Measurements from ENCODE around the gene RAVER1. TPM values are rescaled to one million over a fixed set of nuclear protein-coding genes. Genes with fewer than 3 reads are reported as not detected.
A peak's percentile ranks its signal among the peaks of the same experiment; 100 is the strongest.
"Not testable (repeated sequence)": the region's sequence is repeated elsewhere in the genome, so short reads cannot be mapped to it uniquely, and the experiment has no call there.

Gene RAVER1
- total RNA-seq, 1 donor from 2014 or later, result 3.7 TPM

- not testable (repeated sequence) for H3K27ac ChIP-seq (ENCODE audit: low read depth, low read length); H3K9ac ChIP-seq (ENCODE audit: low read depth in 1 of 3, low read length in 3 of 3); H3K9me3 ChIP-seq (ENCODE audit: control insufficient read depth in 3 of 3, low read length in 3 of 3); H3K4me1 ChIP-seq (ENCODE audit: control insufficient read depth in 3 of 3, insufficient read depth in 3 of 3, low read length in 3 of 3); H3K4me3 ChIP-seq (ENCODE audit: low read length in 3 of 3); H3K27me3 ChIP-seq (ENCODE audit: control insufficient read depth in 3 of 3, insufficient read depth in 3 of 3, low read length in 3 of 3)
- H3K36me3 ChIP-seq (ENCODE audit: control insufficient read depth in 3 of 3, insufficient read depth in 3 of 3, low read length in 3 of 3), result peaks cover 47 to 59% (median 49%) of the 10 kb centered on the region in 3 donors
Measured at GRCh38 chr19:10366950-10367512, 33.7 kb upstream of the RAVER1 start.

- no peaks in the 10 kb centered on the region for H3K27me3 ChIP-seq (ENCODE audit: control insufficient read depth in 3 of 3, insufficient read depth in 3 of 3, low read length in 3 of 3)
- no peaks in the 10 kb centered on the region for H3K4me1 ChIP-seq (ENCODE audit: control insufficient read depth in 3 of 3, insufficient read depth in 3 of 3, low read length in 3 of 3)
- H3K9ac ChIP-seq (ENCODE audit: low read depth in 1 of 3, low read length in 3 of 3), result no peak overlapping the region
- no peaks in the 10 kb centered on the region for H3K9me3 ChIP-seq (ENCODE audit: control insufficient read depth in 3 of 3, low read length in 3 of 3)
- no peak overlapping the region for H3K4me3 ChIP-seq (ENCODE audit: low read length in 3 of 3)
- H3K36me3 ChIP-seq (ENCODE audit: control insufficient read depth in 3 of 3, insufficient read depth in 3 of 3, low read length in 3 of 3), result peaks cover 54 to 70% (median 62%) of the 10 kb centered on the region in 3 donors
- H3K27ac ChIP-seq (ENCODE audit: low read depth, low read length), result no peak overlapping the region
Measured at GRCh38 chr19:10365518-10365917, 32.2 kb upstream of the RAVER1 start.

DNA sequence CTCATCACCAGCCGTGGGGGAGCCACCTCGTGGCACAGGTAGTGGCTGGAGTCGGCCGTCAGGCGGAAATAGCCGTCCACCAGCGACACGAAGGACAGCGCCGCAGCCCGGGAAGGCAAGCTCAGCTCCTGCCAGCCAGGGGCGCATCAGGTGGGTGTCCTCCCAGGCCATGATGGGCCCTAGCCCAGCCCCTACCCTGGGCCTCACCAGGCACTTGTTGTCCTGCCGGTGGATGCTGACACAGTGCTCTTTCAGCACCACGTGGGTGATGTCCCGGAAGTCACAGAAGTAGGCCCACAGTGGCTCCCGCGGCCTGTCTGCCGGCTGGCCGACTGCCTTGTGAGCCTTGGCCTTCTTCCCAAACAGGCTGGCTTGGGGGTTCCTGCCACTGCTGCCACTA, 31.3 kb upstream of the RAVER1 start:
- H3K4me1 ChIP-seq (ENCODE audit: control insufficient read depth in 3 of 3, insufficient read depth in 3 of 3, low read length in 3 of 3), result no peaks in the 10 kb centered on the region
- no peak overlapping the region for H3K4me3 ChIP-seq (ENCODE audit: low read length in 3 of 3)
- no peaks in the 10 kb centered on the region for H3K9me3 ChIP-seq (ENCODE audit: control insufficient read depth in 3 of 3, low read length in 3 of 3)
- no peak overlapping the region for H3K9ac ChIP-seq (ENCODE audit: low read depth in 1 of 3, low read length in 3 of 3)
- H3K27me3 ChIP-seq (ENCODE audit: control insufficient read depth in 3 of 3, insufficient read depth in 3 of 3, low read length in 3 of 3), result no peaks in the 10 kb centered on the region
- peaks cover 54 to 70% (median 63%) of the 10 kb centered on the region in 3 donors for H3K36me3 ChIP-seq (ENCODE audit: control insufficient read depth in 3 of 3, insufficient read depth in 3 of 3, low read length in 3 of 3)
- no peak overlapping the region for H3K27ac ChIP-seq (ENCODE audit: low read depth, low read length)

DNA sequence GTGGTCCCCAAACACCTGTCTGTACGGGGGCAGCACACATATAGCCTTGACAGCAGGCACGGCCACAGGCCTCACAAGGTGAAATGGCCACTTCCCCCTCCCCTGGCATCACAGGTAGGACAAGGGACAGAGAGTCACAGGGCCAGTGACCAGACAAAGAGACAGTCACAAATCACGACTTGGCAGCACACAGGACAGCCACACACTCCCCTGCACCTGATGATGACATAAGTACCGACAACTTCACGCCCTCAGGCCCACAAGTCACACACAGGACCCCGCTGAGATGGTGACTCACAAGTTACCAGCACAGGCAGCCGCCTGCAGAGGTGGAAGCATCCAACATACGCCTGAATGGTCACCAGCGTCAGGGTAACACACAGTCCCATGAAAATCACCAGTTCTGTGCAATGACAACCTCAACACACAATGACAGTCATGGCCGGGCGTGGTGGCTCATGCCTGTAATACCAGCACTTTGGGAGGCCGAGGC, 30.5 kb upstream of the RAVER1 start:
- H3K36me3 ChIP-seq (ENCODE audit: control insufficient read depth in 3 of 3, insufficient read depth in 3 of 3, low read length in 3 of 3), result peaks cover 55 to 70% (median 66%) of the 10 kb centered on the region in 3 donors

GRCh38 chr19:10362259-10362658, 28.9 kb upstream of the RAVER1 start:
- H3K4me1 ChIP-seq (ENCODE audit: control insufficient read depth in 3 of 3, insufficient read depth in 3 of 3, low read length in 3 of 3), result no peaks in the 10 kb centered on the region
- H3K9ac ChIP-seq (ENCODE audit: low read depth in 1 of 3, low read length in 3 of 3), result no peak overlapping the region
- H3K36me3 ChIP-seq (ENCODE audit: control insufficient read depth in 3 of 3, insufficient read depth in 3 of 3, low read length in 3 of 3), result peaks cover 49 to 67% (median 57%) of the 10 kb centered on the region in 3 donors
- no peak overlapping the region for H3K4me3 ChIP-seq (ENCODE audit: low read length in 3 of 3)
- H3K27ac ChIP-seq (ENCODE audit: low read depth, low read length), result no peak overlapping the region
- H3K9me3 ChIP-seq (ENCODE audit: control insufficient read depth in 3 of 3, low read length in 3 of 3), result no peaks in the 10 kb centered on the region
- no peaks in the 10 kb centered on the region for H3K27me3 ChIP-seq (ENCODE audit: control insufficient read depth in 3 of 3, insufficient read depth in 3 of 3, low read length in 3 of 3)

More for the DNA sequence above, 30.5 kb upstream of the RAVER1 start:
- H3K4me3 ChIP-seq (ENCODE audit: low read length in 3 of 3), result no peak overlapping the region
- H3K27me3 ChIP-seq (ENCODE audit: control insufficient read depth in 3 of 3, insufficient read depth in 3 of 3, low read length in 3 of 3), result no peaks in the 10 kb centered on the region
- no peak overlapping the region for H3K27ac ChIP-seq (ENCODE audit: low read depth, low read length)
- H3K9ac ChIP-seq (ENCODE audit: low read depth in 1 of 3, low read length in 3 of 3), result no peak overlapping the region
- H3K4me1 ChIP-seq (ENCODE audit: control insufficient read depth in 3 of 3, insufficient read depth in 3 of 3, low read length in 3 of 3), result no peaks in the 10 kb centered on the region
- H3K9me3 ChIP-seq (ENCODE audit: control insufficient read depth in 3 of 3, low read length in 3 of 3), result no peaks in the 10 kb centered on the region

DNA sequence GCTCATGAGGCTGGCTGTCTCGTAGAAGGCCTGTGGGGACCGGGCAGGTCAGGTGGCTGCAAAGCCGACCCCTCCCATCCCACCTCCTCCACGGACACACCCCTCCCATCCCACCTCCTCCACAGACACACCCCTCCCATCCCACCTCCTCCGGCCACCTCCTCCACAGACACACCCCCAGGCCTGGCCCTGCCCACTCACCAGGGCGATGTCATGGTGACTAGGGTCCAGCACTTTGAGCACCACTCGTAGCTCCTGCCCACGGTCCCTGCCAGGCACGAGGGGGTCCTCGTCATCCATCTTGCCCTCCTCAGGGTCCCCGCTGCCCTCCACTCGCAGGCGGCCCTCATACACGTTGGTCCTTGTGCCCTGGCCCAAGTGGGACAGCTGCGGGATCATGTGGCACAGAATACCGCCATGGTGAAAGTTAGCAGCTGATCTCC, 28.3 kb upstream of the RAVER1 start:
- H3K9ac ChIP-seq (ENCODE audit: low read depth in 1 of 3, low read length in 3 of 3), result no peak overlapping the region
- H3K27ac ChIP-seq (ENCODE audit: low read depth, low read length), result no peak overlapping the region
- no peaks in the 10 kb centered on the region for H3K27me3 ChIP-seq (ENCODE audit: control insufficient read depth in 3 of 3, insufficient read depth in 3 of 3, low read length in 3 of 3)
- no peaks in the 10 kb centered on the region for H3K9me3 ChIP-seq (ENCODE audit: control insufficient read depth in 3 of 3, low read length in 3 of 3)
- H3K4me1 ChIP-seq (ENCODE audit: control insufficient read depth in 3 of 3, insufficient read depth in 3 of 3, low read length in 3 of 3), result no peaks in the 10 kb centered on the region
- peaks cover 51 to 63% (median 54%) of the 10 kb centered on the region in 3 donors for H3K36me3 ChIP-seq (ENCODE audit: control insufficient read depth in 3 of 3, insufficient read depth in 3 of 3, low read length in 3 of 3)
- no peak overlapping the region for H3K4me3 ChIP-seq (ENCODE audit: low read length in 3 of 3)

GRCh38 chr19:10356431-10356830, 23.1 kb upstream of the RAVER1 start:
- Histone ChIP-seq H3K4me3 (ENCODE audit: low read length in 3 of 3) (no peak overlapping the region), H3K9me3 (ENCODE audit: control insufficient read depth in 3 of 3, low read length in 3 of 3) (no peaks in the 10 kb centered on the region), H3K4me1 (ENCODE audit: control insufficient read depth in 3 of 3, insufficient read depth in 3 of 3, low read length in 3 of 3) (peaks cover 0 to 3% (median 0%) of the 10 kb centered on the region in 3 donors), H3K36me3 (ENCODE audit: control insufficient read depth in 3 of 3, insufficient read depth in 3 of 3, low read length in 3 of 3) (peaks cover 28 to 43% (median 31%) of the 10 kb centered on the region in 3 donors), H3K27me3 (ENCODE audit: control insufficient read depth in 3 of 3, insufficient read depth in 3 of 3, low read length in 3 of 3) (no peaks in the 10 kb centered on the region), H3K9ac (ENCODE audit: low read depth in 1 of 3, low read length in 3 of 3) (no peak overlapping the region), H3K27ac (ENCODE audit: low read depth, low read length) (no peak overlapping the region)

DNA sequence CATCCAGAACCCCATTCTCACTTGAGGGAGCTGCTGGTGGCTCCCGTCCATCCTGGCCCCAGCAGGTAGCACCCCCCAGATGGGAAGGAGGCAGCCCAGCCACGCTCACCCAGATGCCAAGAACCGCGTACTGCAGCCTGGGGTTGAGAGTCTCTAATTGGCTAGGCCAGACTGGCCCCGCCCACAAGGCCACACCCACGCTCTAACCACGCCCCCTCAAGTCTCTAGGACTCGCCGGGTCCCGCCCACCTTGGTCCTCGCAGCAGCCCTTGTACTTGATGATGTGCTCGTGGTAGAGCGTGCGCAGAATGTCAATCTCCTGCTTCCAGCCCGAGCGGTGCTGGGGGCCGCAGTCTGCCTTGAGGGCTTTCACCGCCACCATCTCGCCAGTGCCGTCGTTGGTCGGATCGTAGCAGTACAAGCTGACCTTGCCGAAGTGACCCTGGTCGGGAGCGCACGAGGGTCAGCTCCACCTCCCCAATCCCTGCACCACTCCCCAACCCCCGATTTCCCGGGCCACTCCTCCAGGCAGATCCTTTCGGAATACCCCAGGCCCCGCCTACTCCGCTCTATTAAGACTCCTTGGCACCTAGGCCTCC, 20.6 kb upstream of the RAVER1 start:
- peaks cover 0 to 3% (median 0%) of the 10 kb centered on the region in 3 donors for H3K4me1 ChIP-seq (ENCODE audit: control insufficient read depth in 3 of 3, insufficient read depth in 3 of 3, low read length in 3 of 3)
- H3K4me3 ChIP-seq (ENCODE audit: low read length in 3 of 3), result no peak overlapping the region
- H3K9me3 ChIP-seq (ENCODE audit: control insufficient read depth in 3 of 3, low read length in 3 of 3), result no peaks in the 10 kb centered on the region
- H3K27me3 ChIP-seq (ENCODE audit: control insufficient read depth in 3 of 3, insufficient read depth in 3 of 3, low read length in 3 of 3), result no peaks in the 10 kb centered on the region
- H3K9ac ChIP-seq (ENCODE audit: low read depth in 1 of 3, low read length in 3 of 3), result peak overlapping the region in 1 of 3 donors; percentile 33
- H3K27ac ChIP-seq (ENCODE audit: low read depth, low read length), result no peak overlapping the region
- H3K36me3 ChIP-seq (ENCODE audit: control insufficient read depth in 3 of 3, insufficient read depth in 3 of 3, low read length in 3 of 3), result peaks cover 23 to 39% (median 27%) of the 10 kb centered on the region in 3 donors

DNA sequence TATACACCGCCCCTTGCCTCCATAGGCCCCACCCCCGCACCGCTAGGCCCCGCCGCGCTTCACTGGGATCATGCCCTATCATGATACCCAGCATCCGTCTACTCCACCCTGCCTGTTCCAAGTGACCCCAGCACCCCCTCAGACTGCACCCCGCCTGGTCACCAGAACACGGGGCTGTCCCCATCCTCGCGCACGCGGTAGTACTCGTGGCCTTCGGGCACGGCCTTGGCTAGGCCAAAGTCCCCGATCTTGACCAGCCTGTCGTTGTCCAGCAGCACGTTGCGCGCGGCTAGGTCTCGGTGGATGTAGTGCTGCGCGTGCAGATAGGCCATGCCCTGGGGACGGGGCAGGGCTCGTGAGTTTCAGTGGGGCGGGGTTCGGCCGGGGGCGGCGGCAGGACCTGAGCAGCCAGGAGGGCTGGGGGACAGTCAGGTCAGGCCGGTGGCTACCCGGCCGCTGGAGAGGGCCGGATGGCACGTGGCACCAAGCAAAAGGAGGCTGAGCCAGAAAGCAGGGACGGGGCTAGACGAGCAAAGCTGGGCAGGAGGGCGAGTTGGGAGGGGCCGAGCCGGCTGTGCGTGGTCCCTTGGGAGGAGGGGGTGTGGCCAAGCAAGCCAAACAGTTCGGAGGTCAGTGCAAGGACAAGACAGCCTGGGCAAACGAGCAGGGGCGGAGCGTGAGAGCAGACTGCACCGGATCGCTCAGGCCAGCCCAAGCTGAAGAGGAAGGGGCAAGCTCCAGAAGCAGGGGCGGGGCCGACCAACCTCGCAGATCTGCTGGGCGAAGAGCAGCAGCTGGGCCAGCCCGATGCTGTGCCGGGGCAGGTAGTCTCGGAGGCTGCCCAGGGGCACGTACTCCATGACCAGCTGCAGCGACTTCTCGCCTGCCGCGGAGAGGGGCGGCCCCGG, 19.7 kb upstream of the RAVER1 start:
- Histone ChIP-seq H3K4me3 (ENCODE audit: low read length in 3 of 3) (peak overlapping the region in 1 of 3 donors; percentile 35), H3K27me3 (ENCODE audit: control insufficient read depth in 3 of 3, insufficient read depth in 3 of 3, low read length in 3 of 3) (no peaks in the 10 kb centered on the region), H3K4me1 (ENCODE audit: control insufficient read depth in 3 of 3, insufficient read depth in 3 of 3, low read length in 3 of 3) (peaks cover 0 to 3% (median 0%) of the 10 kb centered on the region in 3 donors), H3K9ac (ENCODE audit: low read depth in 1 of 3, low read length in 3 of 3) (peak overlapping the region in 1 of 3 donors; percentile 33), H3K36me3 (ENCODE audit: control insufficient read depth in 3 of 3, insufficient read depth in 3 of 3, low read length in 3 of 3) (peaks cover 23 to 37% (median 27%) of the 10 kb centered on the region in 3 donors), H3K9me3 (ENCODE audit: control insufficient read depth in 3 of 3, low read length in 3 of 3) (no peaks in the 10 kb centered on the region), H3K27ac (ENCODE audit: low read depth, low read length) (peak overlapping the region; percentile 60)

Data from skeletal muscle tissue (tissue), 4 donors.